K562 (cell line): ENCODE data around the gene TTC23L. TPM values are rescaled to one million over a fixed set of nuclear protein-coding genes. Genes with fewer than 3 reads are reported as not detected.

ENCODE experiments used
- EP400 ChIP-seq: fragments of 450-650 bp; IDR thresholded peaks from 2 replicates; pipeline ENCODE4 v1.6.1; 2017; ENCODE audit warnings: antibody characterized with exemption, mild to moderate bottlenecking, moderate library complexity
- JUND ChIP-seq, 2 experiments: IDR thresholded peaks; 2 replicates in 1 of 2; 3 replicates in 1 of 2; pipeline ENCODE4 v1.6.1; 2011; ENCODE audit warnings: borderline replicate concordance in 2 of 2, low read depth in 2 of 2, low read length in 2 of 2, improper control_type of control experiment in 1 of 2, missing biosample characterization in 1 of 2, missing genetic modification characterization in 1 of 2, missing genetic modification reagents in 1 of 2
- MEIS2 ChIP-seq: fragments of 450-650 bp; IDR thresholded peaks from 2 replicates; pipeline ENCODE4 v1.6.1; 2014; ENCODE audit warnings: mild to moderate bottlenecking; ENCODE audit not compliant: partially characterized antibody
- NELFE ChIP-seq: IDR thresholded peaks from 2 replicates; pipeline ENCODE4 v1.6.1; 2011; ENCODE audit warnings: mild to moderate bottlenecking; ENCODE audit not compliant: insufficient read depth, insufficient read length
- RERE ChIP-seq: sonication (generic); formaldehyde crosslinking; IDR thresholded peaks from 2 replicates; pipeline ENCODE4 v1.8.0; 2023; ENCODE audit warnings: missing genetic modification reagents, mild to moderate bottlenecking, borderline replicate concordance
- ZNF280A ChIP-seq: fragments of 450-650 bp; IDR thresholded peaks from 2 replicates; pipeline ENCODE4 v1.6.1; 2018; ENCODE audit warnings: mild to moderate bottlenecking, low read depth; ENCODE audit not compliant: partially characterized antibody
- ZNF444 ChIP-seq: fragments of 250-450 bp; sonication (Bioruptor Pico); IDR thresholded peaks from 2 replicates; pipeline ENCODE4 v1.4.0; 2020; ENCODE audit warnings: mild to moderate bottlenecking, moderate library complexity
- ZNF57 ChIP-seq: fragments of 450-650 bp; formaldehyde crosslinking; IDR thresholded peaks from 2 replicates; pipeline ENCODE4 v1.4.0; 2020; ENCODE audit warnings: mild to moderate bottlenecking, moderate library complexity
- polyA plus RNA-seq, 8 experiments: library from polyadenylated mRNA; depleted of rRNA in 4 of 8; stranded (reverse) in 5 of 8; unstranded in 3 of 8; fragments of >200 nt; fragmentation: Nextera tagmentation in 2 of 8; fragmentation: Illumina TruSeq in 1 of 8; extraction: Ambion mirVana in 2 of 8; extraction: Trizol in 1 of 8; gene quantifications; 2 replicates each; pipeline versions ENCODE4 v1.2.1 to v1.2.3, GENCODE V29; 2011 to 2014; ENCODE audit warnings: inconsistent platforms in 1 of 8, missing spikeins in 1 of 8
- total RNA-seq, 7 experiments: library from RNA; depleted of rRNA in 6 of 7; stranded (reverse); fragments of >200 nt in 6 of 7; fragmentation: Illumina TruSeq in 2 of 7; extraction: Trizol in 2 of 7; gene quantifications; 2 replicates each; pipeline versions ENCODE4 v1.2.1 to v1.2.3, GENCODE V29; 2011 to 2021; ENCODE audit warnings: low replicate concordance in 1 of 7
- TF ChIP-seq, protein P1 (sequence below): fragments of 200-600 bp; sonication (generic); IDR thresholded peaks from one replicate; pipeline ENCODE4 v1.6.1; 2012; ENCODE audit warnings: mild to moderate bottlenecking, low read depth, low read length, inconsistent platforms

The TTC23L gene
- total and polyA plus RNA-seq, 9 of the 15 experiments (the other 6 are each of a cell fraction or from before 2014, with no cell fraction given), result 0.03 to 0.32 (median 0.14) TPM; not detected in 2

DNA sequence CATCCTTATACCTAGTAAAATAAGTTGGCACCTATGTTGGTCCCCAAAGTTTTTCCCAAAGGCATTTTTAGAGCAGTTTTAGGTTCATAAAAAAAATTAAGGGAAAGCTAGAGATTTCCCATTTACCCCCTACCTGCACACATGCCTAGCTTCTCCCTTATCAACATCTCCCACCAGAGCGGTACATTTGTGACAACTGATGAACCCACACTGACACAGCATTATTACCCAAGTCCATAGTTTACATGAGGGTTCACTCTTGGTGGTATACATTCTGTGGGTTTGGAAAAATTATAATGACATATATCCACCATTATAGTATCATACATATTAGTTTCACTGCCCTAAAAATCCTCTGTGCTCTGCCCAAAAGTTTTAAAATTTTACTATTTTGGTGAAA, 64.3 kb downstream of the TTC23L start (continued):
- TF ChIP-seq RERE (CRISPR knock-in tag), result no peak
- no peak for TF ChIP-seq ZNF280A
- no peak for TF ChIP-seq EP400
- no peak for TF ChIP-seq ZNF57
- peak; percentile 42 for TF ChIP-seq MEIS2
- TF ChIP-seq JUND (IDR thresholded peaks at IDR 0.05; ENCODE audit: borderline replicate concordance, low read depth, low read length), result no peak
- no peak for TF ChIP-seq JUND (tag; IDR thresholded peaks at IDR 0.05; ENCODE audit: borderline replicate concordance, low read depth, low read length)
- TF ChIP-seq, protein P1, sequence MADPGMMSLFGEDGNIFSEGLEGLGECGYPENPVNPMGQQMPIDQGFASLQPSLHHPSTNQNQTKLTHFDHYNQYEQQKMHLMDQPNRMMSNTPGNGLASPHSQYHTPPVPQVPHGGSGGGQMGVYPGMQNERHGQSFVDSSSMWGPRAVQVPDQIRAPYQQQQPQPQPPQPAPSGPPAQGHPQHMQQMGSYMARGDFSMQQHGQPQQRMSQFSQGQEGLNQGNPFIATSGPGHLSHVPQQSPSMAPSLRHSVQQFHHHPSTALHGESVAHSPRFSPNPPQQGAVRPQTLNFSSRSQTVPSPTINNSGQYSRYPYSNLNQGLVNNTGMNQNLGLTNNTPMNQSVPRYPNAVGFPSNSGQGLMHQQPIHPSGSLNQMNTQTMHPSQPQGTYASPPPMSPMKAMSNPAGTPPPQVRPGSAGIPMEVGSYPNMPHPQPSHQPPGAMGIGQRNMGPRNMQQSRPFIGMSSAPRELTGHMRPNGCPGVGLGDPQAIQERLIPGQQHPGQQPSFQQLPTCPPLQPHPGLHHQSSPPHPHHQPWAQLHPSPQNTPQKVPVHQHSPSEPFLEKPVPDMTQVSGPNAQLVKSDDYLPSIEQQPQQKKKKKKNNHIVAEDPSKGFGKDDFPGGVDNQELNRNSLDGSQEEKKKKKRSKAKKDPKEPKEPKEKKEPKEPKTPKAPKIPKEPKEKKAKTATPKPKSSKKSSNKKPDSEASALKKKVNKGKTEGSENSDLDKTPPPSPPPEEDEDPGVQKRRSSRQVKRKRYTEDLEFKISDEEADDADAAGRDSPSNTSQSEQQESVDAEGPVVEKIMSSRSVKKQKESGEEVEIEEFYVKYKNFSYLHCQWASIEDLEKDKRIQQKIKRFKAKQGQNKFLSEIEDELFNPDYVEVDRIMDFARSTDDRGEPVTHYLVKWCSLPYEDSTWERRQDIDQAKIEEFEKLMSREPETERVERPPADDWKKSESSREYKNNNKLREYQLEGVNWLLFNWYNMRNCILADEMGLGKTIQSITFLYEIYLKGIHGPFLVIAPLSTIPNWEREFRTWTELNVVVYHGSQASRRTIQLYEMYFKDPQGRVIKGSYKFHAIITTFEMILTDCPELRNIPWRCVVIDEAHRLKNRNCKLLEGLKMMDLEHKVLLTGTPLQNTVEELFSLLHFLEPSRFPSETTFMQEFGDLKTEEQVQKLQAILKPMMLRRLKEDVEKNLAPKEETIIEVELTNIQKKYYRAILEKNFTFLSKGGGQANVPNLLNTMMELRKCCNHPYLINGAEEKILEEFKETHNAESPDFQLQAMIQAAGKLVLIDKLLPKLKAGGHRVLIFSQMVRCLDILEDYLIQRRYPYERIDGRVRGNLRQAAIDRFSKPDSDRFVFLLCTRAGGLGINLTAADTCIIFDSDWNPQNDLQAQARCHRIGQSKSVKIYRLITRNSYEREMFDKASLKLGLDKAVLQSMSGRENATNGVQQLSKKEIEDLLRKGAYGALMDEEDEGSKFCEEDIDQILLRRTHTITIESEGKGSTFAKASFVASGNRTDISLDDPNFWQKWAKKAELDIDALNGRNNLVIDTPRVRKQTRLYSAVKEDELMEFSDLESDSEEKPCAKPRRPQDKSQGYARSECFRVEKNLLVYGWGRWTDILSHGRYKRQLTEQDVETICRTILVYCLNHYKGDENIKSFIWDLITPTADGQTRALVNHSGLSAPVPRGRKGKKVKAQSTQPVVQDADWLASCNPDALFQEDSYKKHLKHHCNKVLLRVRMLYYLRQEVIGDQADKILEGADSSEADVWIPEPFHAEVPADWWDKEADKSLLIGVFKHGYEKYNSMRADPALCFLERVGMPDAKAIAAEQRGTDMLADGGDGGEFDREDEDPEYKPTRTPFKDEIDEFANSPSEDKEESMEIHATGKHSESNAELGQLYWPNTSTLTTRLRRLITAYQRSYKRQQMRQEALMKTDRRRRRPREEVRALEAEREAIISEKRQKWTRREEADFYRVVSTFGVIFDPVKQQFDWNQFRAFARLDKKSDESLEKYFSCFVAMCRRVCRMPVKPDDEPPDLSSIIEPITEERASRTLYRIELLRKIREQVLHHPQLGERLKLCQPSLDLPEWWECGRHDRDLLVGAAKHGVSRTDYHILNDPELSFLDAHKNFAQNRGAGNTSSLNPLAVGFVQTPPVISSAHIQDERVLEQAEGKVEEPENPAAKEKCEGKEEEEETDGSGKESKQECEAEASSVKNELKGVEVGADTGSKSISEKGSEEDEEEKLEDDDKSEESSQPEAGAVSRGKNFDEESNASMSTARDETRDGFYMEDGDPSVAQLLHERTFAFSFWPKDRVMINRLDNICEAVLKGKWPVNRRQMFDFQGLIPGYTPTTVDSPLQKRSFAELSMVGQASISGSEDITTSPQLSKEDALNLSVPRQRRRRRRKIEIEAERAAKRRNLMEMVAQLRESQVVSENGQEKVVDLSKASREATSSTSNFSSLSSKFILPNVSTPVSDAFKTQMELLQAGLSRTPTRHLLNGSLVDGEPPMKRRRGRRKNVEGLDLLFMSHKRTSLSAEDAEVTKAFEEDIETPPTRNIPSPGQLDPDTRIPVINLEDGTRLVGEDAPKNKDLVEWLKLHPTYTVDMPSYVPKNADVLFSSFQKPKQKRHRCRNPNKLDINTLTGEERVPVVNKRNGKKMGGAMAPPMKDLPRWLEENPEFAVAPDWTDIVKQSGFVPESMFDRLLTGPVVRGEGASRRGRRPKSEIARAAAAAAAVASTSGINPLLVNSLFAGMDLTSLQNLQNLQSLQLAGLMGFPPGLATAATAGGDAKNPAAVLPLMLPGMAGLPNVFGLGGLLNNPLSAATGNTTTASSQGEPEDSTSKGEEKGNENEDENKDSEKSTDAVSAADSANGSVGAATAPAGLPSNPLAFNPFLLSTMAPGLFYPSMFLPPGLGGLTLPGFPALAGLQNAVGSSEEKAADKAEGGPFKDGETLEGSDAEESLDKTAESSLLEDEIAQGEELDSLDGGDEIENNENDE, result no peak
- TF ChIP-seq NELFE, result no peak
- TF ChIP-seq ZNF444 (CRISPR knock-in tag), result no peak
